GM12878 (cell line): ENCODE measurements around the gene UXT.

Experiments
- EZH2 ChIP-seq: IDR thresholded peaks from 2 replicates; pipeline ENCODE4 v1.6.1; 2012; ENCODE audit warnings: low read depth, mild to moderate bottlenecking, control low read depth, inconsistent platforms, low read length, borderline replicate concordance; ENCODE audit not compliant: control insufficient read depth
- POLR2A ChIP-seq: IDR thresholded peaks from 2 replicates; pipeline ENCODE4 v1.6.1; 2011; ENCODE audit warnings: low read depth, mild to moderate bottlenecking, low read length
- TF ChIP-seq, protein P1 (sequence below): fragments of 450-650 bp; IDR thresholded peaks from 2 replicates; pipeline ENCODE4 v1.6.1; 2017; ENCODE audit warnings: mild to moderate bottlenecking
- TF ChIP-seq, protein P2 (sequence below), 3 experiments: IDR thresholded peaks in 2 of 3; conservative IDR thresholded peaks in 1 of 3; 2 replicates each; pipeline ENCODE4 v1.5.1; 2011; ENCODE audit warnings: low read depth in 3 of 3, low read length in 3 of 3, mild to moderate bottlenecking in 3 of 3, control low read depth in 2 of 3, moderate library complexity in 2 of 3, inconsistent platforms in 1 of 3, mixed read lengths in 1 of 3; ENCODE audit not compliant: control insufficient read depth in 2 of 3, insufficient read depth in 1 of 3; ENCODE audit errors: extremely low read depth in 1 of 3

DNA sequence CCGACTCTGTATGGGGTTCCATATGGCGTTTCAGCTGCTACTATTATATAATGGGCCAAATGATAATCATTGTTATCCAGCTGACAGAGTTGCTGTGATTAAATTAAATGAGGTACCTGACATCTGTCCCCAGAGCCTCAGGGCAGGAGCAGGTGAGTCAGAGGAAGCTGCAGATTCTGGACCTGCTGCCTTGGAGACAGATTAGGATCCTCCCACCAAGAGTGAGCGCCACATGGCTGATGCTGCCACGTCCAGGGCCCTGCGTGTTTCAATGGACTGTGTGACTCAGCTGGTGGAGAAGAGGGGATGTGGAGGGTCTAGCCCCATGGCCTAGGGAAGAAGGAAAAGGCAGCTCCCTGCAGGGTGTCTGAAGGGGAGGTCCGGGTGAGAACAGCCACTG, 28.3 kb upstream of the UXT start:
- TF ChIP-seq EZH2 = no peak
- TF ChIP-seq, protein P1, sequence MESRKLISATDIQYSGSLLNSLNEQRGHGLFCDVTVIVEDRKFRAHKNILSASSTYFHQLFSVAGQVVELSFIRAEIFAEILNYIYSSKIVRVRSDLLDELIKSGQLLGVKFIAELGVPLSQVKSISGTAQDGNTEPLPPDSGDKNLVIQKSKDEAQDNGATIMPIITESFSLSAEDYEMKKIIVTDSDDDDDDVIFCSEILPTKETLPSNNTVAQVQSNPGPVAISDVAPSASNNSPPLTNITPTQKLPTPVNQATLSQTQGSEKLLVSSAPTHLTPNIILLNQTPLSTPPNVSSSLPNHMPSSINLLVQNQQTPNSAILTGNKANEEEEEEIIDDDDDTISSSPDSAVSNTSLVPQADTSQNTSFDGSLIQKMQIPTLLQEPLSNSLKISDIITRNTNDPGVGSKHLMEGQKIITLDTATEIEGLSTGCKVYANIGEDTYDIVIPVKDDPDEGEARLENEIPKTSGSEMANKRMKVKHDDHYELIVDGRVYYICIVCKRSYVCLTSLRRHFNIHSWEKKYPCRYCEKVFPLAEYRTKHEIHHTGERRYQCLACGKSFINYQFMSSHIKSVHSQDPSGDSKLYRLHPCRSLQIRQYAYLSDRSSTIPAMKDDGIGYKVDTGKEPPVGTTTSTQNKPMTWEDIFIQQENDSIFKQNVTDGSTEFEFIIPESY = no peak
- TF ChIP-seq POLR2A = no peak
- TF ChIP-seq, protein P2, sequence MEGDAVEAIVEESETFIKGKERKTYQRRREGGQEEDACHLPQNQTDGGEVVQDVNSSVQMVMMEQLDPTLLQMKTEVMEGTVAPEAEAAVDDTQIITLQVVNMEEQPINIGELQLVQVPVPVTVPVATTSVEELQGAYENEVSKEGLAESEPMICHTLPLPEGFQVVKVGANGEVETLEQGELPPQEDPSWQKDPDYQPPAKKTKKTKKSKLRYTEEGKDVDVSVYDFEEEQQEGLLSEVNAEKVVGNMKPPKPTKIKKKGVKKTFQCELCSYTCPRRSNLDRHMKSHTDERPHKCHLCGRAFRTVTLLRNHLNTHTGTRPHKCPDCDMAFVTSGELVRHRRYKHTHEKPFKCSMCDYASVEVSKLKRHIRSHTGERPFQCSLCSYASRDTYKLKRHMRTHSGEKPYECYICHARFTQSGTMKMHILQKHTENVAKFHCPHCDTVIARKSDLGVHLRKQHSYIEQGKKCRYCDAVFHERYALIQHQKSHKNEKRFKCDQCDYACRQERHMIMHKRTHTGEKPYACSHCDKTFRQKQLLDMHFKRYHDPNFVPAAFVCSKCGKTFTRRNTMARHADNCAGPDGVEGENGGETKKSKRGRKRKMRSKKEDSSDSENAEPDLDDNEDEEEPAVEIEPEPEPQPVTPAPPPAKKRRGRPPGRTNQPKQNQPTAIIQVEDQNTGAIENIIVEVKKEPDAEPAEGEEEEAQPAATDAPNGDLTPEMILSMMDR (IDR thresholded peaks at IDR 0.05 in 2 of 3, conservative IDR thresholded peaks at IDR 0.05 in 1 of 3; ENCODE audit: control insufficient read depth in 2 of 3, extremely low read depth in 1 of 3, insufficient read depth in 1 of 3, low read depth in 3 of 3, low read length in 3 of 3) = no peak
